SK-N-SH (cell line): Measurements from ENCODE around the gene LCN2. TPM values are rescaled to one million over a fixed set of nuclear protein-coding genes. Genes with fewer than 3 reads are reported as not detected.

ENCODE experiments used
- CTCF ChIA-PET: fragments of 300-600, 350-600 bp; formaldehyde crosslinking; extraction: SDS; loops from one replicate; lab custom pipeline; 2021; lab: Yijun Ruan, JAX
- POLR2A ChIA-PET: fragments of 350-600 bp; sonication (Branson Sonifier 250); formaldehyde crosslinking; extraction: SDS; loops from one replicate; lab custom pipeline; 2020; ENCODE audit warnings: antibody characterized with exemption, inconsistent platforms; lab: Yijun Ruan, JAX
- DNase-seq: peaks from one replicate; pipeline ENCODE4 v3.0.0; 2012
- H2AFZ ChIP-seq: fragments of 200-600 bp; sonication (generic); 2 replicates; pipeline ENCODE4 v1.8.1; 2016; ENCODE audit warnings: antibody characterized with exemption, mild to moderate bottlenecking, low read depth
- H3F3A ChIP-seq: fragments of 200-600 bp; sonication (generic); replicated peaks from 2 replicates; pipeline ENCODE3; 2016; ENCODE audit warnings: antibody characterized with exemption, mild to moderate bottlenecking; ENCODE audit not compliant: insufficient read depth
- H3K27ac ChIP-seq, 2 experiments: fragments of 200-500 bp in 1 of 2; fragments of 200-600 bp in 1 of 2; sonication (Bioruptor generic) in 1 of 2; sonication (generic), shearing (Covaris generic) in 1 of 2; 2 replicates each; pipeline versions ENCODE4 v1.5.1 to v1.6.1; 2014 to 2016; ENCODE audit warnings: low read depth in 2 of 2, inconsistent platforms in 1 of 2, low read length in 1 of 2, mild to moderate bottlenecking in 1 of 2, mixed read lengths in 1 of 2
- H3K27me3 ChIP-seq: fragments of 200-600 bp; sonication (generic), shearing (Covaris generic); 2 replicates; pipeline ENCODE4 v1.6.1; 2016; ENCODE audit warnings: mixed run types; ENCODE audit not compliant: insufficient read depth
- H3K36me3 ChIP-seq, 2 experiments: fragments of 200-500 bp in 1 of 2; fragments of 200-600 bp in 1 of 2; sonication (Bioruptor generic) in 1 of 2; sonication (generic) in 1 of 2; replicated peaks in 1 of 2; 2 replicates each; pipeline versions ENCODE3 to v1.5.1; 2014 to 2016; ENCODE audit warnings: low read length in 1 of 2, mild to moderate bottlenecking in 1 of 2; ENCODE audit not compliant: insufficient read depth in 2 of 2, control insufficient read depth in 1 of 2
- H3K4me1 ChIP-seq, 2 experiments: fragments of 200-500 bp in 1 of 2; fragments of 200-600 bp in 1 of 2; sonication (Bioruptor generic) in 1 of 2; sonication (generic), shearing (Covaris generic) in 1 of 2; 2 replicates each; pipeline versions ENCODE4 v1.5.1 to v1.6.1; 2014 to 2016; ENCODE audit warnings: low read depth in 1 of 2, low read length in 1 of 2, mixed run types in 1 of 2; ENCODE audit not compliant: insufficient read depth in 2 of 2, control insufficient read depth in 1 of 2
- H3K4me2 ChIP-seq: fragments of 200-600 bp; sonication (generic), shearing (Covaris generic); 2 replicates; pipeline ENCODE4 v1.6.1; 2017; ENCODE audit warnings: mixed run types
- H3K4me3 ChIP-seq, 2 experiments: fragments of 200-500 bp in 1 of 2; fragments of 200-600 bp in 1 of 2; sonication (Bioruptor generic) in 1 of 2; sonication (generic), shearing (Covaris generic) in 1 of 2; 2 replicates each; pipeline versions ENCODE4 v1.5.1 to v1.8.1; 2014 to 2016; ENCODE audit warnings: low read depth in 2 of 2, inconsistent platforms in 1 of 2, low read length in 1 of 2, mild to moderate bottlenecking in 1 of 2, mixed read lengths in 1 of 2, moderate library complexity in 1 of 2
- H3K79me2 ChIP-seq: fragments of 200-600 bp; sonication (generic); 2 replicates; pipeline ENCODE4 v1.8.1; 2017; ENCODE audit warnings: mild to moderate bottlenecking; ENCODE audit not compliant: insufficient read depth
- H3K9ac ChIP-seq: fragments of 200-600 bp; sonication (generic); 2 replicates; pipeline ENCODE4 v1.6.1; 2017; ENCODE audit warnings: mixed run types
- H3K9me2 ChIP-seq: fragments of 200-600 bp; sonication (generic); 2 replicates; pipeline ENCODE4 v1.6.1; 2017; ENCODE audit warnings: mixed run types
- H3K9me3 ChIP-seq: fragments of 200-600 bp; sonication (generic); 2 replicates; pipeline ENCODE4 v1.6.1; 2017; ENCODE audit warnings: mixed run types, mild to moderate bottlenecking, moderate library complexity
- H4K20me1 ChIP-seq: fragments of 200-600 bp; sonication (generic); 2 replicates; pipeline ENCODE4 v1.6.1; 2017; ENCODE audit warnings: mild to moderate bottlenecking, mixed run types; ENCODE audit not compliant: insufficient read depth
- ELF1 ChIP-seq: IDR thresholded peaks from 2 replicates; pipeline ENCODE4 v1.4.0; 2012
- EP300 ChIP-seq, 2 experiments: IDR thresholded peaks; 2 replicates each; pipeline versions ENCODE4 v1.4.0 to v1.6.1; 2012; ENCODE audit warnings: borderline replicate concordance in 1 of 2, low read depth in 1 of 2, low read length in 1 of 2
- FOSL2 ChIP-seq: IDR thresholded peaks from 2 replicates; pipeline ENCODE4 v1.4.0; 2012; ENCODE audit warnings: low read depth, mild to moderate bottlenecking, moderate library complexity, borderline replicate concordance
- GABPA ChIP-seq: IDR thresholded peaks from 2 replicates; pipeline ENCODE4 v1.4.0; 2012; ENCODE audit warnings: low read depth, mild to moderate bottlenecking
- GATA2 ChIP-seq: sonication (generic); formaldehyde crosslinking; IDR thresholded peaks from 2 replicates; pipeline ENCODE4 v1.5.0; 2020; ENCODE audit warnings: mild to moderate bottlenecking, missing genetic modification reagents
- IRF3 ChIP-seq: fragments of 150-350 bp; IDR thresholded peaks from 2 replicates; pipeline ENCODE4 v1.6.1; 2016; ENCODE audit warnings: mild to moderate bottlenecking, low read depth, low read length
- MEF2A ChIP-seq: IDR thresholded peaks from 2 replicates; pipeline ENCODE4 v1.4.0; 2012; ENCODE audit warnings: low read depth, borderline replicate concordance
- NFIC ChIP-seq: IDR thresholded peaks from 2 replicates; pipeline ENCODE4 v1.4.0; 2012; ENCODE audit warnings: borderline replicate concordance
- RCOR1 ChIP-seq: fragments of 150-350 bp; IDR thresholded peaks from 2 replicates; pipeline ENCODE4 v1.6.1; 2017; ENCODE audit warnings: antibody characterized with exemption, low read length
- TAF1 ChIP-seq: IDR thresholded peaks from 2 replicates; pipeline ENCODE4 v1.6.1; 2012; ENCODE audit warnings: low read depth, mild to moderate bottlenecking, low read length, moderate library complexity, borderline replicate concordance
- USF1 ChIP-seq: IDR thresholded peaks from 2 replicates; pipeline ENCODE4 v1.4.0; 2012; ENCODE audit warnings: low read depth, borderline replicate concordance
- WGBS: methylation state at CpG from one replicate; pipeline ENCODE4 v1.1.6; 2017; ENCODE audit warnings: low lambda C conversion rate; 5-methylcytosine and 5-hydroxymethylcytosine counted together
- polyA plus RNA-seq, 3 experiments: library from polyadenylated mRNA; depleted of rRNA; stranded (reverse); fragments of >200 nt; gene quantifications; 2 replicates each; pipeline ENCODE4 v1.2.3, GENCODE V29; 2012
- TF ChIP-seq, protein P1 (sequence below): IDR thresholded peaks from 2 replicates; pipeline ENCODE4; 2012
- TF ChIP-seq, protein P2 (sequence below): IDR thresholded peaks from 2 replicates; pipeline ENCODE4 v1.6.1; 2012; ENCODE audit warnings: mild to moderate bottlenecking, low read depth, low read length, moderate library complexity
- TF ChIP-seq, protein P3 (sequence below): fragments of 200-600 bp; sonication (generic); IDR thresholded peaks from 2 replicates; pipeline ENCODE4 v1.6.1; 2017; ENCODE audit warnings: antibody characterized with exemption, mild to moderate bottlenecking, moderate library complexity

The LCN2 gene
- polyA plus RNA-seq, 1 of the 3 experiments (the other 2 are of a cell fraction), result not detected

DNA sequence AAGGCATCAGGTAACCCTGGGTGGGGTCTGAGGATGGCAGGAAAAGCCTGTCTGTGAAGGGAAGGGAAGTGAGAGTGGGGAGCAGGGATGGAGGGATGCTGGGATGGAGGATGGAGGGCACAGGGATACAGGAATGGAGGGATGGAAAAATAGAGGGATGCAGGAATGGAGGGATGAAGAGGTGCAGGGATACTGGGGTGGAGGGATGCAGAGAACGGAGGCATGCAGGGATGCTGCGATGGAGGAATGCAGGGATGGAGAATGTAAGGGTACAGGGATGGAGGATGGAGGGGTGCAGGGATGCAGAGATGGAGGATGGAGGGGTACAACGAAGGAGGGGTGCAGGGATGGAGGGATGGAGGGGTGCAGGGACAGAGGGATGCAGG, 30.8 kb upstream of the LCN2 start:
- no peaks in the 10 kb centered on the region for H3K79me2 ChIP-seq
- no peak overlapping the region for H3K4me2 ChIP-seq
- peaks cover 0 to 16% of the 10 kb centered on the region in 2 experiments for H3K36me3 ChIP-seq
- H3K27ac ChIP-seq, result no peak overlapping the region
- CTCF ChIA-PET, result interaction anchor here (0.7 to 6.5 kb wide), 48 partner anchors 9 to 376 kb away, joined by 3 to 246 read pairs (median 6); partner anchors contain the start of genes BBLN, EEIG1, NAIF1 and PIP5KL1
- no peak overlapping the region for H3K4me3 ChIP-seq
- H3F3A ChIP-seq, result no peaks in the 10 kb centered on the region
- H3K27me3 ChIP-seq, result no peaks in the 10 kb centered on the region
- no peak for TF ChIP-seq GATA2 (CRISPR knock-in tag)
- TF ChIP-seq, protein P1, sequence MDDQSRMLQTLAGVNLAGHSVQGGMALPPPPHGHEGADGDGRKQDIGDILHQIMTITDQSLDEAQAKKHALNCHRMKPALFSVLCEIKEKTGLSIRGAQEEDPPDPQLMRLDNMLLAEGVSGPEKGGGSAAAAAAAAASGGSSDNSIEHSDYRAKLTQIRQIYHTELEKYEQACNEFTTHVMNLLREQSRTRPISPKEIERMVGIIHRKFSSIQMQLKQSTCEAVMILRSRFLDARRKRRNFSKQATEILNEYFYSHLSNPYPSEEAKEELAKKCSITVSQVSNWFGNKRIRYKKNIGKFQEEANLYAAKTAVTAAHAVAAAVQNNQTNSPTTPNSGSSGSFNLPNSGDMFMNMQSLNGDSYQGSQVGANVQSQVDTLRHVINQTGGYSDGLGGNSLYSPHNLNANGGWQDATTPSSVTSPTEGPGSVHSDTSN, result no peak
- TF ChIP-seq, protein P2, sequence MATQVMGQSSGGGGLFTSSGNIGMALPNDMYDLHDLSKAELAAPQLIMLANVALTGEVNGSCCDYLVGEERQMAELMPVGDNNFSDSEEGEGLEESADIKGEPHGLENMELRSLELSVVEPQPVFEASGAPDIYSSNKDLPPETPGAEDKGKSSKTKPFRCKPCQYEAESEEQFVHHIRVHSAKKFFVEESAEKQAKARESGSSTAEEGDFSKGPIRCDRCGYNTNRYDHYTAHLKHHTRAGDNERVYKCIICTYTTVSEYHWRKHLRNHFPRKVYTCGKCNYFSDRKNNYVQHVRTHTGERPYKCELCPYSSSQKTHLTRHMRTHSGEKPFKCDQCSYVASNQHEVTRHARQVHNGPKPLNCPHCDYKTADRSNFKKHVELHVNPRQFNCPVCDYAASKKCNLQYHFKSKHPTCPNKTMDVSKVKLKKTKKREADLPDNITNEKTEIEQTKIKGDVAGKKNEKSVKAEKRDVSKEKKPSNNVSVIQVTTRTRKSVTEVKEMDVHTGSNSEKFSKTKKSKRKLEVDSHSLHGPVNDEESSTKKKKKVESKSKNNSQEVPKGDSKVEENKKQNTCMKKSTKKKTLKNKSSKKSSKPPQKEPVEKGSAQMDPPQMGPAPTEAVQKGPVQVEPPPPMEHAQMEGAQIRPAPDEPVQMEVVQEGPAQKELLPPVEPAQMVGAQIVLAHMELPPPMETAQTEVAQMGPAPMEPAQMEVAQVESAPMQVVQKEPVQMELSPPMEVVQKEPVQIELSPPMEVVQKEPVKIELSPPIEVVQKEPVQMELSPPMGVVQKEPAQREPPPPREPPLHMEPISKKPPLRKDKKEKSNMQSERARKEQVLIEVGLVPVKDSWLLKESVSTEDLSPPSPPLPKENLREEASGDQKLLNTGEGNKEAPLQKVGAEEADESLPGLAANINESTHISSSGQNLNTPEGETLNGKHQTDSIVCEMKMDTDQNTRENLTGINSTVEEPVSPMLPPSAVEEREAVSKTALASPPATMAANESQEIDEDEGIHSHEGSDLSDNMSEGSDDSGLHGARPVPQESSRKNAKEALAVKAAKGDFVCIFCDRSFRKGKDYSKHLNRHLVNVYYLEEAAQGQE, result no peak
- no peak for TF ChIP-seq MEF2A
- no peak for TF ChIP-seq IRF3
- no peak for TF ChIP-seq EP300 (IDR thresholded peaks at IDR 0.05; ENCODE audit: borderline replicate concordance in 1 of 2, low read depth in 1 of 2, low read length in 1 of 2)
- TF ChIP-seq TAF1, result no peak
- no peak for TF ChIP-seq GABPA
- H3K9me3 ChIP-seq, result no peaks in the 10 kb centered on the region
- POLR2A ChIA-PET, result interaction anchor here (1.1 to 1.3 kb wide), 2 partner anchors 10 to 146 kb away, joined by 3 read pairs; no protein-coding TSS in a partner anchor
- DNase-seq, result no peak
- H3K4me1 ChIP-seq, result peaks cover 4 to 7% of the 10 kb centered on the region in 2 experiments; a peak in 1 of 4 replicates
- no peaks in the 10 kb centered on the region for H4K20me1 ChIP-seq
- no peak overlapping the region for H2AFZ ChIP-seq
- no peaks in the 10 kb centered on the region for H3K9me2 ChIP-seq
- H3K9ac ChIP-seq, result no peak overlapping the region
- WGBS, result 96% methylated on average over 3 of the region's 3 CpGs

DNA sequence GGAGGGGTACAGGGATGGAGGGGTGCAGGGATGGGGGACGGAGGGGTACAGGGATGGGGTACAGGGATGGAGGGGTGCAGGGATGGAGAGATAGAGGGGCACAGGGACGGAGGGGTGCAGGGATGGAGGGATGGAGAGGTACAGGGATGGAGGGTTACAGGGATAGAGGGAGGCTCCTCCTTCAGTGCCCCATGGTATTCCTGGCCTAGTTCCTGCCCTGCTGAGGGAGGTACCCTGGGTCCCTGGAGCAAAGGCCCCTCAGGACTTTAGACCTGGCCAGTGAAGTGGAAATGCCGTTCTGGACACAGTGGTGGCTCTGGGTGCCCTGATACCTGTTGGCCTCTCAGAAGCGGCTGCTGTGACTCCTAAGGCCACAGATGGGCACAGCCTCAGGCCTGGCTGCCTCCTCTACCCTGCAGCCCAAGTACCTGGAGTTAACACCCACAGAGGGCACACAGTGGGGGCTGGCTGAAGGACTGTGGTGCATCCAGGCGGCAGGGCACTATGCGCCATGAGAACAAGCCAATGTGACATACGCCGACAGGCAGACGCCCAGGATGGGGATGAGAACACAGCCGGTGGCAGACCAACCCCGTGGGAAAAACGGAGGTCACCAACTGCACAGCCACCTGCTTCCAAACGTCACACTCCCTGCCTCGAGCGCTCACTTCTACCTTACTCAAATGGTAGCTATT, 30.1 kb upstream of the LCN2 start:
- no peaks in the 10 kb centered on the region for H4K20me1 ChIP-seq
- no peak for DNase-seq
- H3K36me3 ChIP-seq, result peaks cover 0 to 19% of the 10 kb centered on the region in 2 experiments
- no peaks in the 10 kb centered on the region for H3F3A ChIP-seq
- no peak overlapping the region for H3K27ac ChIP-seq
- no peaks in the 10 kb centered on the region for H3K9me2 ChIP-seq
- H3K9ac ChIP-seq, result no peak overlapping the region
- H3K79me2 ChIP-seq, result no peaks in the 10 kb centered on the region
- H3K27me3 ChIP-seq, result no peaks in the 10 kb centered on the region
- H3K4me3 ChIP-seq, result no peak overlapping the region
- 74% methylated on average over 9 of the region's 15 CpGs for WGBS
- no peak overlapping the region for H3K4me2 ChIP-seq
- peaks cover 4 to 7% of the 10 kb centered on the region in 2 experiments; a peak in 1 of 4 replicates for H3K4me1 ChIP-seq
- no peak overlapping the region for H2AFZ ChIP-seq
- POLR2A ChIA-PET, result no interaction called here
- no peaks in the 10 kb centered on the region for H3K9me3 ChIP-seq
- TF ChIP-seq GABPA, result no peak
- TF ChIP-seq ELF1, result no peak
- no peak for TF ChIP-seq FOSL2
- no peak for TF ChIP-seq RCOR1
- TF ChIP-seq USF1, result no peak
- no peak for TF ChIP-seq MEF2A
- TF ChIP-seq, protein P3, sequence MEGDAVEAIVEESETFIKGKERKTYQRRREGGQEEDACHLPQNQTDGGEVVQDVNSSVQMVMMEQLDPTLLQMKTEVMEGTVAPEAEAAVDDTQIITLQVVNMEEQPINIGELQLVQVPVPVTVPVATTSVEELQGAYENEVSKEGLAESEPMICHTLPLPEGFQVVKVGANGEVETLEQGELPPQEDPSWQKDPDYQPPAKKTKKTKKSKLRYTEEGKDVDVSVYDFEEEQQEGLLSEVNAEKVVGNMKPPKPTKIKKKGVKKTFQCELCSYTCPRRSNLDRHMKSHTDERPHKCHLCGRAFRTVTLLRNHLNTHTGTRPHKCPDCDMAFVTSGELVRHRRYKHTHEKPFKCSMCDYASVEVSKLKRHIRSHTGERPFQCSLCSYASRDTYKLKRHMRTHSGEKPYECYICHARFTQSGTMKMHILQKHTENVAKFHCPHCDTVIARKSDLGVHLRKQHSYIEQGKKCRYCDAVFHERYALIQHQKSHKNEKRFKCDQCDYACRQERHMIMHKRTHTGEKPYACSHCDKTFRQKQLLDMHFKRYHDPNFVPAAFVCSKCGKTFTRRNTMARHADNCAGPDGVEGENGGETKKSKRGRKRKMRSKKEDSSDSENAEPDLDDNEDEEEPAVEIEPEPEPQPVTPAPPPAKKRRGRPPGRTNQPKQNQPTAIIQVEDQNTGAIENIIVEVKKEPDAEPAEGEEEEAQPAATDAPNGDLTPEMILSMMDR, result no peak
- TF ChIP-seq NFIC, result no peak
- TF ChIP-seq, all 33 proteins: peak for 0
- CTCF ChIA-PET, result interaction anchor here (0.7 to 1.2 kb wide), 4 partner anchors 84 to 176 kb away, joined by 3 to 4 read pairs (median 4); no protein-coding TSS in a partner anchor
